ENCODE data around the gene PDIK1L.

Gene PDIK1L

GRCh38 chr1:26160527-26161414, 49.1 kb downstream of the PDIK1L start:
- peak overlapping the region; percentile 72 for H3K4me3 ChIP-seq
- no peak for TF ChIP-seq CTCF (IDR thresholded peaks at IDR 0.05)
- no peak for DNase-seq (ENCODE audit: low spot score)
- no peak overlapping the region for H3K27ac ChIP-seq

DNA sequence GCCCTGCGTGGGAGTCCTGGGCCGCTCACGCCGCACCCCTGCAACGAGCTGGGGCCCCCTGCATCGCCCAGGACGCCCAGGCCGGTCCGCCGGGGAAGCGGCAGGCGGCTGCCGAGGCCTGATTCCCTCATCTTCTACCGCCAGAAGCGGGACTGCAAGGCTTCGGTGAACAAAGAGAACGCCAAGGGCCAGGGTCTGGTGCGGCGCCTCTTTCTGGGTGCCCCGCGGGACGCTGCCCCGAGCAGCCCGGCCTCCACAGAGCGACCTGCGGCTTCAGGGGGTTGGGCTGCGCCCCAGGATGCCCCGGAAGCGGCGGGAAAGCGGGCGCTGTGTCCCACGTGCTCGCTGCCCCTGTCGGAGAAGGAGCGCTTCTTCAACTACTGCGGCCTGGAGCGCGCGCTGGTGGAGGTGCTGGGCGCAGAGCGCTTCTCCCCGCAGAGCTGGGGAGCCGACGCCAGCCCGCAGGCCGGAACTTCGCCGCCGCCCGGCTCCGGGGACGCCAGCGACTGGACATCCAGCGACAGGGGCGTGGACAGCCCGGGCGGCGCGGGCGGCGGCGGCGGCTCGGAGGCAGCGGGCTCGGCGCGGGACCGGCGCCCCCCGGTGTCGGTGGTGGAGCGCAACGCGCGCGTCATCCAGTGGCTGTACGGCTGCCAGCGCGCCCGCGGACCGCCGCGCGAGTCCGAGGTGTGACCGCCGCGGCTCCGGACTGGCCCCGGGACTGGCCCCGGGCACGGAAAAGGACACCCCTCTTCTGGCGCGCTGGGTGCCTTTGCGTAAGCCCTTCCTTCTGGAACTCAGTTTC, 50.0 kb downstream of the PDIK1L start:
- Histone ChIP-seq H3K27ac (peak overlapping the region in 1 of 2 donors; percentile 58), H3K4me3 (peak overlapping the region; percentile 72)
- no peak for DNase-seq (ENCODE audit: low spot score)
- TF ChIP-seq CTCF (IDR thresholded peaks at IDR 0.05), result no peak

DNA sequence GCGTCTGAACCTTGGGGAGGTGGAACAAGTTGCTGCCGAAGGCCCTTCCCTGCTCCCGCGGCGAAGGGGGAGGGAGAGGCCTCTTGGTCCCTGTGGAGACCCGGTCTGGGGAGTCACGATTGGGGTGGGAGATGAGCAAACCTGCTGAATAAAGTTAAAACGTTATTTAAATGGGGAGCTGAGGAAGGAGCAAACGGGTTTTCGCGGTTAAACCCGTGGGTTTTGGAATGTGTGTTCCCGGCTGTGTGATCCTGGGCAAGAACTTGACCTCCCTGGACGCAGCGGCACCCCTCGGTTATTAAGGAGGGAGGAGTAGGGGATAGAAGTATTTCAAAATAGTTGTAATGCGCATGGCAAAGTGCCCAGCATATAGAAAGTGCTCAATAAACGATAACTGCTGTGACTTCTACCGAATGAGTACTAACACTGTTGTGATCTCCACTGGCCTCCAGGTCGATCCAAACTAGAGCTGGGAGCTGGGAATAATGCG, 50.6 kb downstream of the PDIK1L start:
- Histone ChIP-seq H3K27ac (peak overlapping the region in 1 of 2 donors; percentile 58), H3K4me3 (peak overlapping the region; percentile 72)
- no peak for DNase-seq (ENCODE audit: low spot score)
- no peak for TF ChIP-seq CTCF (IDR thresholded peaks at IDR 0.05)

- TF ChIP-seq CTCF (IDR thresholded peaks at IDR 0.05), result no peak
- no peak for DNase-seq (ENCODE audit: low spot score)
- Histone ChIP-seq H3K27ac (peak overlapping the region in 1 of 2 donors; percentile 65), H3K4me3 (peak overlapping the region; percentile 71)
Observed at GRCh38 chr1:26163684-26164035, 52.0 kb downstream of the PDIK1L start.

DNA sequence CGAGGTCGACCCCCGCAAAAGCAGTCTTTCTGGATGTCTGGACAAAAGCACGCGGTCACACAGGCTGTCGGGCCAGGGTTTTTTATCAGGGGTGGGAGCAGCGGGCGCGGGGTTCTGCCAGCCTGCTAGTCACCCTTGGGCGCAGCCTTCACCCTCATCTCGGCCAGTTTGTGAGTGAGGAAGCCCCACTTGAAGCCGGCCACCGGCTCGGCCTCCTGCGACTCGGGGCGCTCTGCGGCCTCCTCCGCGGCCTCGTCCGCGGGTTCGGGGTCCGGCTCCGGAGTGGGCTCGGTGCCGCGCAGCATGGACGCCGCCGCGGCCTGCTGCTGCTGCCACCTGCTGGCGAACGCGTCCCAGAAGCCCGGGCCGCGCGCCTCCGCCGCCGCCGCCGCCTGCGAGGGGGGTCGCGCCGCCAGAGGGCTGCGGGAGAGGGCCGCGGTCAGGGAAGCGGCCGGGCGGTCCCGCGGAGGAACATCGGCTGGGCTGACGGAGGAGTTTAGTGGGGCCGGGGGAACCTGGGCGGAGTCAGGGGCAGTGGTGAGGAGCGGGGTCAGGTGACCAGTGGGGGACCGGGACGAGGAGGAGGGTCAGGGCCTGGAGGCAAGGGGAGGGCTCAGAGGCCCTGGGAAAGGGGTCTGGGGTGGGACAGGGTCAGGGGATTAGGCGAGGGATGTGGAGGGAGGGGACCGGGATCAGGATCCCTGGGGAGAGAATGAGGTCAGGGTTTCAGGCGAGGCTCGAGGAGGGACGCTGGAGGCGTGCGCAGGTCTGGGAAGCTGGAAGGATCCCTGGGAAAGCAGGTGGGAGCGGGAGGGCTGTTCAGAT, 52.6 kb downstream of the PDIK1L start:
- peak overlapping the region in 1 of 2 donors; percentile 65 for H3K27ac ChIP-seq
- DNase-seq (ENCODE audit: low spot score), result no peak
- TF ChIP-seq CTCF (IDR thresholded peaks at IDR 0.05), result peak; percentile 72

More for the DNA sequence above, 52.6 kb downstream of the PDIK1L start:
- peak overlapping the region; percentile 71 for H3K4me3 ChIP-seq

Measured in coronary artery (tissue), 2 donors.